Endothelial cell of umbilical vein (primary cell): Measurements from ENCODE around the gene BDKRB2. TPM values are rescaled to one million over a fixed set of nuclear protein-coding genes. Genes with fewer than 3 reads are reported as not detected.

Source experiments
- Bru-seq: library from RNA; stranded (reverse); fragments of 400-500 nt; gene quantifications from one replicate; lab custom pipeline; 2021; lab: Mats Ljungman, UMichigan
- BruChase-seq, 2 experiments: library from RNA; stranded (reverse); fragments of 400-500 nt; gene quantifications; one replicate each; lab custom pipeline; 2021; lab: Mats Ljungman, UMichigan
- BruUV-seq: library from RNA; stranded (reverse); fragments of 400-500 nt; replicated peaks from 2 replicates; lab custom pipeline; 2021; lab: Mats Ljungman, UMichigan
- CTCF ChIA-PET: fragments of 300-600, 350-600 bp; sonication (Branson Sonifier 250); formaldehyde crosslinking; loops from one replicate; lab custom pipeline; 2021; ENCODE audit warnings: antibody characterized with exemption, inconsistent platforms; lab: Charles Lee
- POLR2A ChIA-PET: fragments of 300-600, 350-600 bp; sonication (Branson Sonifier 250); formaldehyde crosslinking; loops from one replicate; lab custom pipeline; 2021; ENCODE audit warnings: antibody characterized with exemption, inconsistent platforms; lab: Charles Lee
- DNase-seq: peaks from one replicate; pipeline ENCODE4 v3.0.0-alpha.2; 2011; ENCODE audit warnings: low read depth, low spot score
- FAIRE-seq: peaks from 2 replicates; lab custom pipeline; 2011; peaks lifted over from hg19 to GRCh38; lab: Jason Lieb, UNC
- H2AFZ ChIP-seq: 2 replicates; pipeline ENCODE4 v1.6.0; 2012; ENCODE audit warnings: low read depth, low read length, control low read depth, inconsistent platforms
- H3K27ac ChIP-seq: 2 replicates; pipeline ENCODE4 v1.5.1; 2011; ENCODE audit warnings: low read depth, mild to moderate bottlenecking, control low read depth, low read length, moderate library complexity; ENCODE audit not compliant: insufficient read depth
- H3K27me3 ChIP-seq, 2 experiments: 2 replicates each; pipeline versions ENCODE4 v1.6.0 to v1.6.1; 2011; ENCODE audit warnings: low read length in 2 of 2, mixed read lengths in 1 of 2; ENCODE audit not compliant: control insufficient read depth in 2 of 2, insufficient read depth in 2 of 2
- H3K36me3 ChIP-seq, 2 experiments: 2 replicates in 1 of 2; 3 replicates in 1 of 2; pipeline ENCODE4 v1.5.1; 2011; ENCODE audit warnings: low read length in 2 of 2, mild to moderate bottlenecking in 1 of 2, moderate library complexity in 1 of 2; ENCODE audit not compliant: control insufficient read depth in 2 of 2, insufficient read depth in 2 of 2; ENCODE audit errors: extremely low read depth in 1 of 2
- H3K4me1 ChIP-seq: 3 replicates; pipeline ENCODE4 v1.5.1; 2011; ENCODE audit warnings: mild to moderate bottlenecking, low read length; ENCODE audit not compliant: control insufficient read depth, insufficient read depth; ENCODE audit errors: extremely low read depth
- H3K4me2 ChIP-seq: 2 replicates; pipeline ENCODE4 v1.6.1; 2011; ENCODE audit warnings: low read length, control low read depth, mixed read lengths; ENCODE audit not compliant: insufficient read depth
- H3K4me3 ChIP-seq, 3 experiments: fragments of 200-600 bp in 1 of 3; sonication (generic), shearing (Covaris generic) in 1 of 3; replicated peaks in 1 of 3; 2 replicates each; pipeline ENCODE4 v1.5.1; 2011 to 2016; ENCODE audit warnings: control low read depth in 3 of 3, low read length in 3 of 3, mild to moderate bottlenecking in 2 of 3, inconsistent platforms in 1 of 3, low read depth in 1 of 3, moderate library complexity in 1 of 3; ENCODE audit not compliant: insufficient read depth in 1 of 3
- H3K79me2 ChIP-seq: 2 replicates; pipeline ENCODE4 v1.6.0; 2012; ENCODE audit warnings: low read length, inconsistent platforms; ENCODE audit not compliant: control insufficient read depth, insufficient read depth
- H3K9ac ChIP-seq: replicated peaks from 2 replicates; pipeline ENCODE3; 2011; ENCODE audit warnings: low read length, control low read depth; ENCODE audit not compliant: insufficient read depth; ENCODE audit errors: extremely low read depth
- H3K9me1 ChIP-seq: replicated peaks from 3 replicates; pipeline ENCODE4 v1.6.0; 2011; ENCODE audit warnings: mild to moderate bottlenecking, low read length; ENCODE audit not compliant: control insufficient read depth, insufficient read depth; ENCODE audit errors: extremely low read depth
- H3K9me3 ChIP-seq: replicated peaks from 2 replicates; pipeline ENCODE4 v1.5.1; 2012; ENCODE audit warnings: low read length, inconsistent platforms; ENCODE audit not compliant: control insufficient read depth, insufficient read depth
- H4K20me1 ChIP-seq: replicated peaks from 2 replicates; pipeline ENCODE3; 2011; ENCODE audit warnings: mild to moderate bottlenecking, low read length; ENCODE audit not compliant: control insufficient read depth, insufficient read depth; ENCODE audit errors: extremely low read depth
- EZH2 ChIP-seq: IDR thresholded peaks from 2 replicates; pipeline ENCODE4 v1.6.1; 2012; ENCODE audit warnings: borderline replicate concordance, low read depth, mild to moderate bottlenecking, moderate library complexity, low read length, inconsistent platforms; ENCODE audit not compliant: severe bottlenecking
- FOS ChIP-seq: IDR thresholded peaks from 2 replicates; pipeline ENCODE4 v1.6.1; 2011; ENCODE audit warnings: mild to moderate bottlenecking, low read length, moderate library complexity, borderline replicate concordance; ENCODE audit not compliant: insufficient read depth
- JUN ChIP-seq: IDR thresholded peaks from 2 replicates; pipeline ENCODE4 v1.6.1; 2011; ENCODE audit warnings: borderline replicate concordance, low read depth; ENCODE audit not compliant: insufficient read length, insufficient read depth
- MYC ChIP-seq: IDR thresholded peaks from one replicate; pipeline ENCODE4 v1.6.1; 2011; ENCODE audit warnings: mild to moderate bottlenecking, low read depth, low read length
- POLR2A ChIP-seq: IDR thresholded peaks from 2 replicates; pipeline ENCODE4 v1.6.1; 2012; ENCODE audit warnings: low read depth, mild to moderate bottlenecking, control low read depth, low read length
- POLR2AphosphoS5 ChIP-seq: IDR thresholded peaks from 2 replicates; pipeline ENCODE4 v1.6.1; 2012; ENCODE audit warnings: low read depth, mild to moderate bottlenecking, control low read depth, low read length, moderate library complexity; ENCODE audit not compliant: insufficient read depth
- dilution Hi-C: fragments of 300-500 bp; cut with MboI; formaldehyde crosslinking; loops from one replicate; pipeline ENCODE4 v1.15.0; 2019; ENCODE audit warnings: low sequenced_read_pairs; ENCODE audit not compliant: extremely low pct_ligation_motif_present
- intact Hi-C: fragments of 100-400 bp; cut with micrococcal nuclease; formaldehyde crosslinking; loops from one replicate; pipeline ENCODE4 v1.10.0; 2022
- long read RNA-seq: library from polyadenylated mRNA; stranded (forward); transcript quantifications from one replicate; pipeline ENCODE4 v2.0.0, GENCODE V29; 2021
- polyA minus RNA-seq, 3 experiments: library from RNA; depleted of rRNA, polyadenylated mRNA; stranded (reverse); fragments of >200 nt; gene quantifications; 1 replicate in 1 of 3; 2 replicates in 2 of 3; pipeline ENCODE4 v1.2.3, GENCODE V29; 2011
- polyA plus RNA-seq, 4 experiments: library from polyadenylated mRNA; depleted of rRNA in 3 of 4; stranded (reverse) in 3 of 4; unstranded in 1 of 4; fragments of >200 nt; gene quantifications; 2 replicates each; pipeline versions ENCODE4 v1.2.1 to v1.2.3, GENCODE V29; 2011 to 2012; ENCODE audit warnings: missing spikeins in 1 of 4
- total RNA-seq: library from RNA; stranded (reverse); gene quantifications from 2 replicates; pipeline ENCODE4 v1.2.3, GENCODE V29; 2021
- TF ChIP-seq, protein P1 (sequence below): IDR thresholded peaks from 2 replicates; pipeline ENCODE4 v1.6.1; 2011; ENCODE audit not compliant: insufficient read depth, insufficient read length
- TF ChIP-seq, protein P2 (sequence below), 2 donors: IDR thresholded peaks; 1 replicate in 1 of 2; 2 replicates in 1 of 2; pipeline ENCODE4 v1.5.1; 2011; ENCODE audit warnings: low read length in 2 of 2, mild to moderate bottlenecking in 2 of 2, moderate library complexity in 2 of 2, control low read depth in 1 of 2, inconsistent platforms in 1 of 2, low read depth in 1 of 2; ENCODE audit not compliant: insufficient read depth in 1 of 2; ENCODE audit errors: extremely low read depth in 1 of 2

The BDKRB2 gene
- total RNA-seq: 0.39 and 0.77 TPM in 2 replicates
- 0.08 and 0.22 TPM in 2 replicates for polyA plus RNA-seq
- 0.11 and 0.12 TPM in 2 replicates for polyA plus RNA-seq (2011; cell fraction: cytosol; rRNA removed)
- 0.06 and 0.24 TPM in 2 replicates for polyA plus RNA-seq (2011; cell fraction: nucleus; rRNA removed)
- polyA plus RNA-seq (2012): not detected in 2 replicates
- 0.30 and 3.2 TPM in 2 replicates for polyA minus RNA-seq
- polyA minus RNA-seq (2011; cell fraction: cytosol; rRNA and poly(A)+ RNA removed): 4.3 TPM
- polyA minus RNA-seq (2011; cell fraction: nucleus; rRNA and poly(A)+ RNA removed): 0.14 and 0.19 TPM in 2 replicates
- Bru-seq, nascent RNA: percentile 24 among the genes with signal in this experiment
- BruChase-seq, experiment 1, labeled RNA remaining after a 6-hour chase: percentile 20 among the genes with signal in this experiment
- percentile 24 among the genes with signal in this experiment for BruChase-seq, experiment 2, labeled RNA remaining after a 2-hour chase
- long read RNA-seq: 0 reads

DNA sequence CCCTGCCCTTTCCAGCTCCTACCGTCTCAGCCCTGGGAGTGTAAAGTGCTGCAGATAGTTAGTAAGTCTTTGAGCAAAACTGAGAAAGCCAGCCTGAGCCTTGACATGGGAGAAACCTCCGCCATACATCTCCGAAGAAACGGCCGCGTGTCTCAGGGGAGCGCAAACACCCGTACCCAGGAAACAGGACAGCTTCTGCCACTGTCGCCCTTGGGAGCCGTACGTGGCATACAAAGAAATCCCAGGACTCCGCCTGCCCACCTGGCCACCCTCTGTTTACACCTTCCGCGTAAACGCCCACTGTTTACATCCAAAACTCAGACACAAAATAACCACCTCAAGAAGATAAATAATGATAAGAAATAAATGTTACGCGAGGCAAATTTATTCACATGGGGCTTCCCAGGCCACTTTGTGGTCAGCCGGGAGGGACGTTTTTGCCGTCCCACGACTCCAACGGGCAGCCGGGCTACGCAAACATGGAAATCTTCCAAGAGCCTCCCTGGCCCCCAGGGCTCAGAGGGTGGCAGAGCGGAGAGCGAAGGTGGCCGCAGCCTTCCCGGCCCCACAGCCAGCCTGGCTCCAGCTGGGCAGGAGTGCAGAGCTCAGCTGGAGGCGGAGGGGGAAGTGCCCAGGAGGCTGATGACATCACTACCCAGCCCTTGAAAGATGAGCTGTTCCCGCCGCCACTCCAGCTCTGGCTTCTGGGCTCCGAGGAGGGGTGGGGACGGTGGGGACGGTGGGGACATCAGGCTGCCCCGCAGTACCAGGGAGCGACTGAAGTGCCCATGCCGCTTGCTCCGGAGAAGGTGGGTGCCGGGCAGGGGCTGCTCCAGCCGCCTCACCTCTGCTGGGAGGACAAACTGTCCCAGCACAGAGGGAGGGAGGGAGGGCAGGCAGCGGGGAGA lies at the start of gene BDKRB2:
BDKRB2 (plus strand) TSS at position 689 of the 908 bp plus-strand sequence. CDS start 32,269 bp downstream, outside the sequence.
- Histone ChIP-seq H3K9me3 (no peaks in the 10 kb centered on the region), H3K27me3 (no peaks in the 10 kb centered on the region), H3K79me2 (no peaks in the 10 kb centered on the region), H3K27ac (no peak within 1 kb of the TSS), H3K4me1 (no peaks in the 10 kb centered on the region), H3K4me2 (no peak within 1 kb of the TSS), H4K20me1 (no peaks in the 10 kb centered on the region), H3K9ac (peak within 1 kb of the TSS; percentile 13), H2AFZ (peak within 1 kb of the TSS; percentile 58), H3K4me3 (no peak within 1 kb of the TSS), H3K9me1 (no peaks in the 10 kb centered on the region), H3K36me3 (no peaks in the 10 kb centered on the region)
- BruUV-seq: no TSS peak
- CTCF ChIA-PET: no interaction called here
- intact Hi-C loops (loop anchor here (1.0 to 2.0 kb wide), 3 partner anchors 23 to 104 kb away; no protein-coding TSS in a partner anchor), dilution Hi-C loops (no loop called here)
- no peak for TF ChIP-seq POLR2AphosphoS5
- TF ChIP-seq, protein P1, sequence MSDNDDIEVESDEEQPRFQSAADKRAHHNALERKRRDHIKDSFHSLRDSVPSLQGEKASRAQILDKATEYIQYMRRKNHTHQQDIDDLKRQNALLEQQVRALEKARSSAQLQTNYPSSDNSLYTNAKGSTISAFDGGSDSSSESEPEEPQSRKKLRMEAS: no peak
- FAIRE-seq: no peak
- POLR2A ChIA-PET: interaction anchor here (0.7 kb wide), 1 partner anchor 39 kb away, joined by 7 read pairs; no protein-coding TSS in a partner anchor
- DNase-seq: peak; percentile 33

DNA sequence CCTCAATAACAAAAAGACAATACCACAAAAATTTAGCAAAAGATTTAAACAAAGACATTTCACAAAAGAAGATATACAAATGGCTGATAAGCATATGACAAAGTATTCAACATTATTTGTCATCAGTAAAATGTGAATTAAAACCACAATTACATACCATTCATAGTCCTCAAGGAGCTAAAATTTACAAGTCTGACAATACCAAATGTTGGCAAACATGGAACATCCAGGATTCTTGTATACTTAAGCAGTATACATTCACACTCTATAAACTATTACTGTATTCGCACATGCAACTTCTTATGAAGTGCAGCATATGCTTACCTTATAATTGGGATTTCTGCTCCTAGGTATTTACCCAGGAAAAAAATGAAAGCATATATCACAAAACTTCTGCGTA lies 49.7 kb upstream of the BDKRB2 start:
- H3K4me2 ChIP-seq: no peak overlapping the region
- POLR2A ChIA-PET: no interaction called here
- DNase-seq (no peak), FAIRE-seq (no peak)
- no peaks in the 10 kb centered on the region for H3K36me3 ChIP-seq
- no peak overlapping the region for H3K27ac ChIP-seq
- no peaks in the 10 kb centered on the region for H3K27me3 ChIP-seq
- no peaks in the 10 kb centered on the region for H3K9me3 ChIP-seq
- no peaks in the 10 kb centered on the region for H3K4me1 ChIP-seq
- dilution Hi-C loops (no loop called here), intact Hi-C loops (no loop called here)
- H2AFZ ChIP-seq: no peak overlapping the region
- H3K4me3 ChIP-seq: no peak overlapping the region
- H3K9me1 ChIP-seq: no peaks in the 10 kb centered on the region
- no peaks in the 10 kb centered on the region for H4K20me1 ChIP-seq
- BruUV-seq: no TSS peak
- TF ChIP-seq, protein P1: no peak
- TF ChIP-seq FOS: no peak
- TF ChIP-seq JUN: no peak
- no peak for TF ChIP-seq MYC
- TF ChIP-seq POLR2AphosphoS5: no peak
- TF ChIP-seq POLR2A: no peak
- TF ChIP-seq EZH2: no peak
- TF ChIP-seq, protein P2, sequence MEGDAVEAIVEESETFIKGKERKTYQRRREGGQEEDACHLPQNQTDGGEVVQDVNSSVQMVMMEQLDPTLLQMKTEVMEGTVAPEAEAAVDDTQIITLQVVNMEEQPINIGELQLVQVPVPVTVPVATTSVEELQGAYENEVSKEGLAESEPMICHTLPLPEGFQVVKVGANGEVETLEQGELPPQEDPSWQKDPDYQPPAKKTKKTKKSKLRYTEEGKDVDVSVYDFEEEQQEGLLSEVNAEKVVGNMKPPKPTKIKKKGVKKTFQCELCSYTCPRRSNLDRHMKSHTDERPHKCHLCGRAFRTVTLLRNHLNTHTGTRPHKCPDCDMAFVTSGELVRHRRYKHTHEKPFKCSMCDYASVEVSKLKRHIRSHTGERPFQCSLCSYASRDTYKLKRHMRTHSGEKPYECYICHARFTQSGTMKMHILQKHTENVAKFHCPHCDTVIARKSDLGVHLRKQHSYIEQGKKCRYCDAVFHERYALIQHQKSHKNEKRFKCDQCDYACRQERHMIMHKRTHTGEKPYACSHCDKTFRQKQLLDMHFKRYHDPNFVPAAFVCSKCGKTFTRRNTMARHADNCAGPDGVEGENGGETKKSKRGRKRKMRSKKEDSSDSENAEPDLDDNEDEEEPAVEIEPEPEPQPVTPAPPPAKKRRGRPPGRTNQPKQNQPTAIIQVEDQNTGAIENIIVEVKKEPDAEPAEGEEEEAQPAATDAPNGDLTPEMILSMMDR (IDR thresholded peaks at IDR 0.05; ENCODE audit: extremely low read depth in 1 of 2, insufficient read depth in 1 of 2, low read depth in 1 of 2, low read length in 2 of 2): no peak
- H3K79me2 ChIP-seq: no peaks in the 10 kb centered on the region
- H3K9ac ChIP-seq: no peak overlapping the region
- CTCF ChIA-PET: no interaction called here
